ENCODE measurements around the gene RNU1-3. TPM values are rescaled to one million over a fixed set of nuclear protein-coding genes. Genes with fewer than 3 reads are reported as not detected.
"Not testable (repeated sequence)": the region's sequence is repeated elsewhere in the genome, so short reads cannot be mapped to it uniquely, and the experiment has no call there.

The RNU1-3 gene
- total and polyA plus RNA-seq, 2 of the 8 experiments (the other 6 are each of a cell fraction or from before 2014, with no cell fraction given) = 145 to 1,303 TPM

- ChIA-PET CTCF (ENCODE audit: partially characterized antibody) (interaction anchor here (0.5 to 2.5 kb wide), 5 partner anchors 19 to 1140 kb away, joined by 3 to 27 read pairs (median 4); no protein-coding TSS in a partner anchor), POLR2A (ENCODE audit: partially characterized antibody) (interaction anchor here (1.2 to 1.9 kb wide), 2 partner anchors 13 to 55 kb away, joined by 4 to 5 read pairs; no protein-coding TSS in a partner anchor)
- H2AK5ac ChIP-seq (ENCODE audit: low read depth, low read length); H3K23me2 ChIP-seq (ENCODE audit: low read depth, low read length); H2BK12ac ChIP-seq (ENCODE audit: low read depth, low read length); H2BK15ac ChIP-seq (ENCODE audit: low read length); FAIRE-seq; H4K91ac ChIP-seq (replicated peaks; ENCODE audit: insufficient read length, low read length); H3K18ac ChIP-seq (ENCODE audit: extremely low read depth, low read length); H2BK120ac ChIP-seq (replicated peaks; ENCODE audit: low read depth, low read length); H3K36me3 ChIP-seq (ENCODE audit: control insufficient read depth in 2 of 4, insufficient read depth in 4 of 4, low read length in 3 of 4); H3K4ac ChIP-seq (replicated peaks; ENCODE audit: insufficient read length, low read depth, low read length); H3K79me2 ChIP-seq (ENCODE audit: control insufficient read depth in 1 of 2, insufficient read depth in 2 of 2, low read length in 2 of 2); H3K14ac ChIP-seq (ENCODE audit: insufficient read length); H3K9me3 ChIP-seq (ENCODE audit: insufficient read depth in 2 of 2, low read depth in 1 of 2, low read length in 1 of 2); H2BK5ac ChIP-seq (ENCODE audit: low read depth, low read length); H3K27ac ChIP-seq (ENCODE audit: low read depth, low read length); H2BK20ac ChIP-seq (ENCODE audit: low read length); H4K5ac ChIP-seq (ENCODE audit: insufficient read length, low read depth, low read length); H3K23ac ChIP-seq (ENCODE audit: insufficient read length); H3K56ac ChIP-seq (replicated peaks; ENCODE audit: insufficient read length, low read depth, low read length); H4K20me1 ChIP-seq (replicated peaks in 1 of 2; ENCODE audit: control insufficient read depth in 1 of 2, insufficient read depth in 2 of 2, low read length in 2 of 2): not testable (repeated sequence)
- WGBS, 2 experiments (ENCODE audit: extremely low coverage in 1 of 2, insufficient coverage in 1 of 2, insufficient read length in 1 of 2, insufficient replicate concordance in 2 of 2, low coverage in 1 of 2, low lambda C conversion rate in 2 of 2, missing lambda C conversion rate in 1 of 2) = 54% methylated on average over 12 of the region's 12 CpGs; no CpG with 5 or more reads in 1 of the 2 experiments
- Histone ChIP-seq H3K79me1 (ENCODE audit: low read depth, low read length) (peaks cover 11% of the 10 kb centered on the region; the same call in 1 of the 2 replicates), H3K4me3 (ENCODE audit: extremely low read depth in 1 of 4, insufficient read depth in 2 of 4, low read depth in 3 of 4, low read length in 4 of 4) (peak overlapping the region; percentile 48 to 100 (median 70)), H3K4me1 (replicated peaks in 1 of 4; ENCODE audit: control insufficient read depth in 3 of 4, insufficient read depth in 4 of 4, low read length in 3 of 4) (peaks cover 0 to 19% (median 13%) of the 10 kb centered on the region in 4 experiments; a peak in 6 of 7 replicates), H3K4me2 (ENCODE audit: insufficient read depth in 1 of 2, low read depth in 2 of 2, low read length in 2 of 2) (peak overlapping the region; percentile 72 to 92), H2AFZ (ENCODE audit: low read length) (peak overlapping the region; percentile 8; the same call in 1 of the 2 replicates), H4K8ac (ENCODE audit: extremely low read depth, insufficient read depth, low read length) (peak overlapping the region; percentile 94; the same call in 1 of the 2 replicates), H3K27me3 (replicated peaks in 1 of 4; ENCODE audit: control insufficient read depth in 3 of 4, extremely low read depth in 1 of 4, insufficient read depth in 3 of 4, low read length in 3 of 4) (peaks cover 5 to 20% (median 15%) of the 10 kb centered on the region in 4 experiments; a peak in 6 of 7 replicates), H3K9ac (replicated peaks in 1 of 4; ENCODE audit: extremely low read depth in 1 of 4, low read depth in 3 of 4, low read length in 3 of 4) (peak overlapping the region; percentile 36 to 93 (median 79))
- DNase-seq (ENCODE audit: low read depth in 1 of 2, low spot score in 2 of 2) = peak in 1 of 2 experiments; percentile 59
Measured at GRCh38 chr1:16643476-16644192, 23.1 kb downstream of the RNU1-3 start.

Measured in H1 (cell line).